ENCODE data around the gene YIPF4. TPM values are rescaled to one million over a fixed set of nuclear protein-coding genes. Genes with fewer than 3 reads are reported as not detected.
"Not testable (repeated sequence)": the region's sequence is repeated elsewhere in the genome, so short reads cannot be mapped to it uniquely, and the experiment has no call there.

Gene YIPF4
- total RNA-seq, 1 donor from 2014 or later: 43.4 TPM

GRCh38 chr2:32284321-32284720 lies 6.6 kb downstream of the YIPF4 start:
- H3K36me3 Mint-ChIP-seq: peaks cover 29% of the 10 kb centered on the region
- DNase-seq (ENCODE audit: low spot score in 2 of 2, unreplicated experiment in 2 of 2): no peak

GRCh38 chr2:32289165-32289999 lies 11.7 kb downstream of the YIPF4 start:
- DNase-seq (ENCODE audit: low spot score in 2 of 2, unreplicated experiment in 2 of 2): no peak
- Mint-ChIP-seq H3K27ac (peak overlapping the region; percentile 21), H3K36me3 (peaks cover 22% of the 10 kb centered on the region), H3K27me3 (ENCODE audit: low read depth) (no peaks in the 10 kb centered on the region), H3K4me3 (no peak overlapping the region), H3K9me3 (no peaks in the 10 kb centered on the region), H3K4me1 (peaks cover 8% of the 10 kb centered on the region)
- TF ChIP-seq CTCF (IDR thresholded peaks at IDR 0.05; ENCODE audit: unreplicated experiment): no peak

More at GRCh38 chr2:32284321-32284720, 6.6 kb downstream of the YIPF4 start:
- Mint-ChIP-seq H3K27ac (no peak overlapping the region), H3K4me3 (no peak overlapping the region), H3K9me3 (no peaks in the 10 kb centered on the region), H3K4me1 (peaks cover 5% of the 10 kb centered on the region), H3K27me3 (ENCODE audit: low read depth) (no peaks in the 10 kb centered on the region)
- TF ChIP-seq CTCF (IDR thresholded peaks at IDR 0.05; ENCODE audit: unreplicated experiment): no peak

GRCh38 chr2:32290000-32290339 lies 12.3 kb downstream of the YIPF4 start:
- H3K4me1 Mint-ChIP-seq: peaks cover 8% of the 10 kb centered on the region
- DNase-seq (ENCODE audit: low spot score in 2 of 2, unreplicated experiment in 2 of 2): no peak
- no peak overlapping the region for H3K4me3 Mint-ChIP-seq
- no peak for TF ChIP-seq CTCF (IDR thresholded peaks at IDR 0.05; ENCODE audit: unreplicated experiment)
- peaks cover 17% of the 10 kb centered on the region for H3K36me3 Mint-ChIP-seq
- H3K27ac Mint-ChIP-seq: no peak overlapping the region
- H3K27me3 Mint-ChIP-seq (ENCODE audit: low read depth): no peaks in the 10 kb centered on the region
- no peaks in the 10 kb centered on the region for H3K9me3 Mint-ChIP-seq

GRCh38 chr2:32291746-32292145 lies 14.0 kb downstream of the YIPF4 start:
- H3K27me3 Mint-ChIP-seq (ENCODE audit: low read depth): no peaks in the 10 kb centered on the region
- peaks cover 3% of the 10 kb centered on the region for H3K9me3 Mint-ChIP-seq
- TF ChIP-seq CTCF (IDR thresholded peaks at IDR 0.05; ENCODE audit: unreplicated experiment): no peak
- H3K27ac Mint-ChIP-seq: no peak overlapping the region
- no peak for DNase-seq (ENCODE audit: low spot score in 2 of 2, unreplicated experiment in 2 of 2)
- no peak overlapping the region for H3K4me3 Mint-ChIP-seq
- H3K4me1 Mint-ChIP-seq: peaks cover 8% of the 10 kb centered on the region
- H3K36me3 Mint-ChIP-seq: peaks cover 25% of the 10 kb centered on the region

GRCh38 chr2:32293493-32293892 lies 15.8 kb downstream of the YIPF4 start:
- H3K27me3 Mint-ChIP-seq (ENCODE audit: low read depth); DNase-seq (ENCODE audit: low spot score in 2 of 2, unreplicated experiment in 2 of 2); H3K9me3 Mint-ChIP-seq; H3K4me3 Mint-ChIP-seq; H3K27ac Mint-ChIP-seq; H3K4me1 Mint-ChIP-seq: not testable (repeated sequence)
- peaks cover 28% of the 10 kb centered on the region for H3K36me3 Mint-ChIP-seq

GRCh38 chr2:32293966-32294562 lies 16.4 kb downstream of the YIPF4 start:
- peaks cover 29% of the 10 kb centered on the region for H3K36me3 Mint-ChIP-seq
- DNase-seq (ENCODE audit: low spot score in 2 of 2, unreplicated experiment in 2 of 2); H3K4me3 Mint-ChIP-seq; H3K9me3 Mint-ChIP-seq; H3K27me3 Mint-ChIP-seq (ENCODE audit: low read depth); H3K27ac Mint-ChIP-seq; H3K4me1 Mint-ChIP-seq: not testable (repeated sequence)

All from mesothelial cell of epicardium (in vitro differentiated cells).